GM19372 (cell line): ENCODE results near the gene RBL1.
"Not testable (repeated sequence)": the region's sequence is repeated elsewhere in the genome, so short reads cannot be mapped to it uniquely, and the experiment has no call there.

ENCODE experiments used
- ATAC-seq: cut with Tn5 transposase; IDR thresholded peaks from one replicate; pipeline ENCODE4 v1.9.1; 2021; ENCODE audit warnings: mild to moderate bottlenecking, low read depth, moderate library complexity; ENCODE audit not compliant: unreplicated experiment

Gene RBL1

GRCh38 chr20:37075932-37076685, 19.7 kb downstream of the RBL1 start:
- no peak for ATAC-seq

GRCh38 chr20:37072293-37073196, 23.3 kb downstream of the RBL1 start:
- no peak for ATAC-seq

GRCh38 chr20:37071481-37071911, 24.3 kb downstream of the RBL1 start:
- no peak for ATAC-seq

GRCh38 chr20:37069563-37069962, 26.2 kb downstream of the RBL1 start:
- not testable (repeated sequence) for ATAC-seq

- ATAC-seq, result no peak
Observed at GRCh38 chr20:37066168-37066567, 29.6 kb downstream of the RBL1 start.

GRCh38 chr20:37055276-37055675, 40.5 kb downstream of the RBL1 start:
- no peak for ATAC-seq

- no peak for ATAC-seq
Observed at GRCh38 chr20:37053230-37053950, 42.4 kb downstream of the RBL1 start.

GRCh38 chr20:37042986-37043972, 52.5 kb downstream of the RBL1 start:
- peak; percentile 64 for ATAC-seq

GRCh38 chr20:37039366-37039765, 56.4 kb downstream of the RBL1 start:
- not testable (repeated sequence) for ATAC-seq

GRCh38 chr20:37032077-37032476, 63.7 kb downstream of the RBL1 start:
- no peak for ATAC-seq

GRCh38 chr20:37020636-37021035, 75.2 kb downstream of the RBL1 start:
- no peak for ATAC-seq

GRCh38 chr20:37012631-37013030, 83.2 kb downstream of the RBL1 start:
- not testable (repeated sequence) for ATAC-seq

- ATAC-seq, result not testable (repeated sequence)
Observed at GRCh38 chr20:37011858-37012257, 83.9 kb downstream of the RBL1 start.

GRCh38 chr20:37011147-37011546, 84.7 kb downstream of the RBL1 start:
- ATAC-seq, result no peak

- no peak for ATAC-seq
Observed at GRCh38 chr20:37007898-37008649, 87.7 kb downstream of the RBL1 start.

- ATAC-seq, result not testable (repeated sequence)
Observed at GRCh38 chr20:37005062-37005942, 90.5 kb downstream of the RBL1 start.

GRCh38 chr20:37001634-37002033, 94.2 kb downstream of the RBL1 start:
- ATAC-seq, result not testable (repeated sequence)

GRCh38 chr20:37000171-37000570, 95.6 kb downstream of the RBL1 start:
- ATAC-seq, result not testable (repeated sequence)
